ENCODE results near the gene KAT2B.

The KAT2B gene

DNA sequence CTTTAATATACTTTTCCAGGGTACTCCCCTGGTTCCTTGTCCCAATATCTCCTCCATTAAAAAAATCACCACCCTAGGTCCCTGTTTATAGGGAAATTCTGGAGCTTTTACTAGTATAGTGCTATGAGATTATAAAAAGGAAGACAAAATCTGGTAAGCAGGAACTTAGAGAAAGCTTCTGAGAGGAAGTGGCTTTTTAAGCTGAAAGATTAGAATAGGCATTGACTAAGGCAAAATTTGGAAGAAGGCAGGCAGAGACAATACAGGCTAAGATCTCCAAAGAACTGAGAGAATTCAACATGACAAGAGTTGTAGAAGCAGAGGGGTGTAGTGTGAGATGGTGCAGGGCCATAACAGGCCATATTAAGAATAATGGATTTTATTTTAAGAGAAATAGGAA is 120.0 kb downstream of the KAT2B start:
- H3K4me3 ChIP-seq (ENCODE audit: control insufficient read depth, low read depth, low read length): no peak overlapping the region
- no peak for DNase-seq (ENCODE audit: low read depth)
- TF ChIP-seq, protein P1, sequence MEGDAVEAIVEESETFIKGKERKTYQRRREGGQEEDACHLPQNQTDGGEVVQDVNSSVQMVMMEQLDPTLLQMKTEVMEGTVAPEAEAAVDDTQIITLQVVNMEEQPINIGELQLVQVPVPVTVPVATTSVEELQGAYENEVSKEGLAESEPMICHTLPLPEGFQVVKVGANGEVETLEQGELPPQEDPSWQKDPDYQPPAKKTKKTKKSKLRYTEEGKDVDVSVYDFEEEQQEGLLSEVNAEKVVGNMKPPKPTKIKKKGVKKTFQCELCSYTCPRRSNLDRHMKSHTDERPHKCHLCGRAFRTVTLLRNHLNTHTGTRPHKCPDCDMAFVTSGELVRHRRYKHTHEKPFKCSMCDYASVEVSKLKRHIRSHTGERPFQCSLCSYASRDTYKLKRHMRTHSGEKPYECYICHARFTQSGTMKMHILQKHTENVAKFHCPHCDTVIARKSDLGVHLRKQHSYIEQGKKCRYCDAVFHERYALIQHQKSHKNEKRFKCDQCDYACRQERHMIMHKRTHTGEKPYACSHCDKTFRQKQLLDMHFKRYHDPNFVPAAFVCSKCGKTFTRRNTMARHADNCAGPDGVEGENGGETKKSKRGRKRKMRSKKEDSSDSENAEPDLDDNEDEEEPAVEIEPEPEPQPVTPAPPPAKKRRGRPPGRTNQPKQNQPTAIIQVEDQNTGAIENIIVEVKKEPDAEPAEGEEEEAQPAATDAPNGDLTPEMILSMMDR (conservative IDR thresholded peaks at IDR 0.05; ENCODE audit: control insufficient read depth, insufficient read depth, low read depth, low read length): no peak

GRCh38 chr3:20161714-20162113 is 121.5 kb downstream of the KAT2B start:
- DNase-seq (ENCODE audit: low read depth): no peak
- TF ChIP-seq, protein P1 (conservative IDR thresholded peaks at IDR 0.05; ENCODE audit: control insufficient read depth, insufficient read depth, low read depth, low read length): no peak
- no peak overlapping the region for H3K4me3 ChIP-seq (ENCODE audit: control insufficient read depth, low read depth, low read length)

GRCh38 chr3:20173844-20174410 is 133.7 kb downstream of the KAT2B start:
- no peak for DNase-seq (ENCODE audit: low read depth)
- H3K4me3 ChIP-seq (ENCODE audit: control insufficient read depth, low read depth, low read length): no peak overlapping the region
- TF ChIP-seq, protein P1 (conservative IDR thresholded peaks at IDR 0.05; ENCODE audit: control insufficient read depth, insufficient read depth, low read depth, low read length): no peak

GRCh38 chr3:20181276-20181675 is 141.0 kb downstream of the KAT2B start:
- no peak overlapping the region for H3K4me3 ChIP-seq (ENCODE audit: control insufficient read depth, low read depth, low read length)
- TF ChIP-seq, protein P1 (conservative IDR thresholded peaks at IDR 0.05; ENCODE audit: control insufficient read depth, insufficient read depth, low read depth, low read length): no peak
- DNase-seq (ENCODE audit: low read depth): no peak

GRCh38 chr3:20182206-20182605 is 142.0 kb downstream of the KAT2B start:
- H3K4me3 ChIP-seq (ENCODE audit: control insufficient read depth, low read depth, low read length): no peak overlapping the region
- TF ChIP-seq, protein P1 (conservative IDR thresholded peaks at IDR 0.05; ENCODE audit: control insufficient read depth, insufficient read depth, low read depth, low read length): no peak
- DNase-seq (ENCODE audit: low read depth): no peak

GRCh38 chr3:20185331-20185678 is 145.1 kb downstream of the KAT2B start:
- TF ChIP-seq, protein P1 (conservative IDR thresholded peaks at IDR 0.05; ENCODE audit: control insufficient read depth, insufficient read depth, low read depth, low read length): no peak
- peak; percentile 14 for DNase-seq (ENCODE audit: low read depth)
- peak overlapping the region; percentile 81 for H3K4me3 ChIP-seq (ENCODE audit: control insufficient read depth, low read depth, low read length)

Measured in fibroblast of mammary gland (primary cell).